ENCODE data around the gene NUP93.
"Not testable (repeated sequence)": the region's sequence is repeated elsewhere in the genome, so short reads cannot be mapped to it uniquely, and the experiment has no call there.

The NUP93 gene

DNA sequence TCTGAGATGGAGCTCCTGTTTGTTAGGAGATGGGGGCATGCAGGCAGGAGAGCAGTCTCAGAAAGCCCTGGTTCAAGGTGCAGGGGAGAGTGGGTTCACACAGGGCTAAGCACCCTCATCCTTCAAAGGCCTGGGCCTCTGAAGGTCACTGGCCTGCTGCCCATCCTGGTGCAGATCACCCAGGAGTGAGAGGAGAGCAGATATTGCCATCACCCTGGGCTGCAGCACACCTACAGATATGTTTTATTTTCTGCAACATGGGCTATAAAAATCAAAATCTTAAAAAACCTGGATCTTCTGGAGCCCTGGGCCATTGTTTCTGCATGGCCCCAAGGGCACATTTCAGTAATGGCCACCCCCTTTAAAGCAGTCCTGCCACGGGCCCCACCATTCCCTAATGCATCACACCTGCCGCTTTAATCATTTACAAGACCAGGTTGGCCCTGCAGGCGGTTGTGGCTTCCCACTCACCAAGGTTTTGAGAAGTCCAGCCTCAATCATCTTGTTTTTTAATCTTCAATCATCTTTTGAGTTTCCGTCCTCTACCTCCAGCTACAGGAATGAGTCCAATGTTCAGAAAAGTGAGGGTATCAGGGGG, 20.4 kb upstream of the NUP93 start:
- no peak for DNase-seq (ENCODE audit: low read depth)

DNA sequence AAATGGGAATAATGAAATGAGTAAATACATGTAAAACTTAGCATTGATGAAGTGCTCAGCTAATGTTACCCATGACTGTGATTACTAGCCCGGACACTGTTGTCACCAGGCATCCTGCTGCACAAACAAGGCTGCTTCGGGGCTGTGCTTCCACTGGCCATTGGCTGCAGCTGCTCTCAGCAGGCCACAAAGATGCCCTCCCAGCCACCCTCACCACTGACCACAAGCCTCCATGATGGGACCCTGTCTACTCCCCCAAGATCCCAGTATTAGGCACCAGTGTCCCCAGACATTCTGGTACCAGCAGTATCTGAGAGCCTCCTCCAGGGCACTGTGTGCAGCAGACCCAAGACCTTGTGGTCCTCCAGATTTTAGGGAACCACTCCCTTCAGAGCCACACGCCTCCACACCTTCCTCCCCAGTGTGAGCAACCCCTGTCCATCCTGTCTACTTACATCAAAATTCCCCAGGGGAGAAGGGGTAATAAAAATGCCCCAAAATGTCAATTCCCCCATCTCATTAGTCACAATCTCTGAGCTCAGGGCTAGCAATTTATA, 19.7 kb upstream of the NUP93 start:
- DNase-seq (ENCODE audit: low read depth), result no peak

DNA sequence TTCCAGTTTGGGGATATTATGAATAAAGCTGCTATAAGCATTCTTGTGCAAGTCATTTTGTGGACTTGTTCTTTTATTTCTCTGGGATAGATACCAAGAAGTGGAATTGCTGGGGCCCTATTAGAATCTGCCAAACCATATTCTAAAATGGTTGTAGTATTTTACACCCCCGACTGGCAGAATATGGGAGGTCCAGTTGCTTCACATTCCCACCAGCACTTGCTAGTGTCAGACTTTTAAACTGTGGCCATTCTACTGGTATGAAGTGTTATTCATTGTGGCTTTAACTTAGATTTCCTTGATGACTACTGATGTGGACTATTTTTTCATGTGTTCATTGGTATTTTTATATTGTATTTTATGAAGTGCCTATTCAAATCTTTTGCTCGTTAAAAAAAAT, 18.1 kb upstream of the NUP93 start:
- no peak for DNase-seq (ENCODE audit: low read depth)

DNA sequence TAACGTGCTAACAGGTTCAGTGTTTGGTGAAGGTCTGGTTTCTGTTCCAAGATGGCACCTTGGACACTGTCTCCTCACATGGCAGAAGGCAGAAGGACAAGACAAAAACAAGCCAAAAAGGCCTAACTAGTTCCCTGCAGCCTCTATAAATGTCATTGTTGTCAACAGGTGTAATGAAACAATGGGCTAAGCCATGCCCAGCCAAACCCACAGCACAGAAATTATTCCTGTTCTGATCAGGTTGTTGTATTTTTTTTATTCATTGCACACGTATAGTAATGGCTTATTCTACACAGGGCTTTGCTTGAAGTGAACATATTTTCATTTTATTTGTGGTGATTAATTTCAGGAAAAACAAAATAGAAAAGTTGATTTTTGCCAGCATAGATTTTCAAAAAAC, 16.1 kb upstream of the NUP93 start:
- DNase-seq (ENCODE audit: low read depth), result no peak

DNA sequence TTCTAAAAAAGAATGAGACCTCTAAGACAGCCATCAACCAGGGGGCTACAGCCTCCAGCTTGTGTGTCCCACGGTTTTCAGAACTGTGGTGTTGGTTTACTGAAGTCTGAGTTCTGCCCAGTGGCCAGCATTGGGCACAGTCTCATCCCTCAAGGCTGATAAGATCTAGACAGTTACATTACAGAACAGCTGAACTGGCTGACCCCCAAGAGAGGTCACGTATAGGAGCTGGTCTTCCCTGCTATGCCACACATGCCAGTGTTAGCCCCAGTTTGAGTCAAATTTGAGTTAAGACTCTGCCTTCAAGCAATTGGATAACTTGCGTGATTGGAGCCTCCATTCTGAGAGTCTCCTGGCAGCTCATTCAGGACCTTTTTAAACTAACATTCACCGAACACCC, 14.8 kb upstream of the NUP93 start:
- no peak for DNase-seq (ENCODE audit: low read depth)

DNA sequence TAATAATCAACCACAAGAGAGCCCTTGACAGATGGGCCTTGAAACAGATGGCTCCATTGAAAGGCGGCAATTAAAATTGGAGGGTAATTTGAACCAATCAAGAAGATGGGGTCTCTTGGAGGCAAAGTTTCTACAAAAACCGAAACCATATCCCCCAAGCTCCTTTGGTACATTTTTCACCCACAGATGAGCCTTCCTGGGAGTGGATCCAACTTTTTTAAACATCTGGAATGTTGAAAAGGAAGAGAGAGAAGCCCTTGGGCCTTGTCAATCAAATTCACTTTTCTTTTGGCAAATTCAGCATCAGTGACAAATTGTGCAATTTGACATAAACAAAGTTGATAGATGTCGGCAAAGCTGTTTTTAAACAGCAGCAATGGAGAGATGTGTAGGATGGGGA, 13.2 kb upstream of the NUP93 start:
- no peak for DNase-seq (ENCODE audit: low read depth)

DNA sequence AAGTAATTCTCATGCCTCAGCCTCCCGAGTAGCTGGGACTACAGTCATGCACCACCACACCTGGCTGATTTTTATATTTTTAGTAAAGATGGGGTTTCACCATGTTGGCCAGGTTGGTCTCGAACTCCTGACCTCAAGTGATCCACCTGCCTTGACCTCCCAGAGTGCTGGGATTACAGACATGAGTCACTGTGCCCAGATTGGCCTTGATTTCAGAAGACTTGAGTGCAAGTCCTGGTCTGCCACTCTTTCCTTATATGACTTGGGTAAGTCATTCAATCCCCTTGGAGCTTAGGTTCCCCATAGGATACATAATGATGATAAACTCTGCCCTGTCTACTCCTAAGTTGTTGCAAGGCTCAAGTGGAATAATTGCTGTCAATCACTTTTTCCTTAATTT, 12.4 kb upstream of the NUP93 start:
- DNase-seq (ENCODE audit: low read depth), result not testable (repeated sequence)

DNA sequence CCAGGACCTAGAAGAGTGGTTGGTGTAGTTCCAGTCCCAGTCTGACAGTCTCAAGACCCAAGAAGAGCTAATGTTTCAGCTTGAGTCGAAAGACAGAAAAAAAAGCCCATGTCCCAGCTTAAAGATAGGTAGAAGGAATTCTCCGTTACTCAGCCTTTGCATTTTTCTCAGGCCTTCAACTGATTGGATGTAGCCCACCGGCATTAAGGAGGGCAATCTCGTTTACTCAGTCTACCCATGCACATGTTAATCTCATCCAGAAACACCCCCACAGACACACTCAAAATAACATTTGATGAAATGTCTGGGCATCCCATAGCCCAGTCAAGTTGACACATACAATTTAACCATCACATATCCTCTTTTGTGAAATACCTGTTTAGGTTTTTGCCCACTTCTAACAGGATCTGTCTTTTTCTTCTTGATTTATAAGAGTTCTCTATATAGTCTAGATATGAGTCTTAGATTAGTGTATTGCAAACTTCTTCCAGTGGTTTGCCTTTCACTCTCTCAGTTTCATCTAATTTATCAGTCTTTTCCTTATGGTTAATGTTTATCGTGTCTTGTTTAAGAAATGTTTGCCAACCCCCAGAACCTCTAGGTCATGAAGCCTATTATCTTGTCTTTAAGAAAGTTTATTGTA, 7.6 kb upstream of the NUP93 start:
- no peak for DNase-seq (ENCODE audit: low read depth)

DNA sequence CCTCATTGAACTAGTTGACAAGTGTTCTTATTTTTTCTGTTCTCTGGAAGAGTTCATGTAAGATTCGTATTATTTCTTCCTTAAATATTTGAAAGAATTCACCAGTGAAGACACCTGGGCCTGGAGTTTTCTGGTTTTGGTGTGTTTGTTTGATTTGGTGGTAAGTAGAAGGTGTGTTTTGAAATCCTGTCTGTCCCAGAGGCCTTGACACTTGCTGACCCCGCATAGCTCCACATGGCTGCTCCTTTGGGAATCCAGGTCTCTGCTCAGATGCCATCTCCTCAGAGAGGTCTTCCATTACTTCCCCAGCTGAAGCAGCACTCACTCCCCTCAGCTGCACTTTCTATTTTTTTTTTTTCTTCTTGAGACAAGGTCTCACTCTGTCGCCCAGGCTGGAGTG, 5.7 kb upstream of the NUP93 start:
- DNase-seq (ENCODE audit: low read depth), result no peak

DNA sequence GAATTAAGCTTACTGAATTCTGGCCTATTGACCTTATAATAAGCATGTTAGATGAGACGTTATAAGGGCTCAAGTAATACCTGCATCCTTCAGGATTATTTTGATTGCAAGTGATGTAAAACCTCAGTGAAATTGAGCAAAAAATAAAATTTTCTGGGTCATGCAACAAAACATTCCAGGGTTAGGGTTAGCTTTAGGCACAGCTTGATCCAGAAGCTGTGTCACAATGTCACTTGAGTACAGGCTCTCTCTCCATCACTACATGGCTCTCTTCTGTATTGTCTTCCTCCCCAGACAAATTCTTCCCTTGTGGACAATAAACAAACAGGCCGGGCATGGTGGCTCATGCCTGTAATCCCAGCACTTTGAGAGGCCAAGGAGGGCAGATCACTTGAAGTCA, 3.6 kb upstream of the NUP93 start:
- no peak for DNase-seq (ENCODE audit: low read depth)

DNA sequence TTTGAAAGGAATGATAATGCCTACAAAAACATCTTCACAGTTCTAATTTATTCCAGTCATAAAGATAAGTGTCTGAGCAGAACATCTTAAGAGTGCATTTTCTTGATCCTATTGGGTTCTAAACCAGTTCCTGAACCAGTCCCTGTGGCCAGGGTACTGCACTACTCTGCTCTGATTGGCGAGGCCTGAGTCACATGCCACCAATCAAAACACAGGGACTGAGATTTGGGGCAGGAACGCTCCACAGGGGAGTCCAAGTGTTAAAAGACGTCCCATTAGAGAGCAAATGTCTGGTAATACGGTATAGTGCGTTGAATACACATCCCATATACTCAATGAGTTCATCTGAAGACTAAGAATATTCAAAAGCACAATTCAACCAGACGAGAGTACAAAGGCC, 3.0 kb upstream of the NUP93 start:
- DNase-seq (ENCODE audit: low read depth), result no peak

DNA sequence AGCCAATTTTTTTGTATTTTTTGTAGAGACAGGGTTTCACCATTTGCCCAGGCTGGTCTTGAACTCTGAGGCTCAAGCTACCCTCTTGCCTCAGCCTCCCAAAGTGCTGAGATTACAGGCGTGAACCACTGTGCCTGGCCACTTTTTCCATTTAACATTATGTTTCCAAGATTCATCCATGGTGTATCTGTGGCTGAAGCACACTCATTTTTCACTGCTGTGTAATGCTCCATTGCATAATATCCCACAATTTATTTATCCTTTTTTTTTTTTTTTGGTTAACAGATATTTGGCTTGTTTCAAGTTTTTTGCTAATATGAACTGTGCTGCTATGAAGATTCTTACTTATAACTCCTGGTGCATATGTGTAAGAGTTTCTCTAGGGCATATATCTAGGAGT, 1.9 kb upstream of the NUP93 start:
- DNase-seq (ENCODE audit: low read depth), result no peak

DNA sequence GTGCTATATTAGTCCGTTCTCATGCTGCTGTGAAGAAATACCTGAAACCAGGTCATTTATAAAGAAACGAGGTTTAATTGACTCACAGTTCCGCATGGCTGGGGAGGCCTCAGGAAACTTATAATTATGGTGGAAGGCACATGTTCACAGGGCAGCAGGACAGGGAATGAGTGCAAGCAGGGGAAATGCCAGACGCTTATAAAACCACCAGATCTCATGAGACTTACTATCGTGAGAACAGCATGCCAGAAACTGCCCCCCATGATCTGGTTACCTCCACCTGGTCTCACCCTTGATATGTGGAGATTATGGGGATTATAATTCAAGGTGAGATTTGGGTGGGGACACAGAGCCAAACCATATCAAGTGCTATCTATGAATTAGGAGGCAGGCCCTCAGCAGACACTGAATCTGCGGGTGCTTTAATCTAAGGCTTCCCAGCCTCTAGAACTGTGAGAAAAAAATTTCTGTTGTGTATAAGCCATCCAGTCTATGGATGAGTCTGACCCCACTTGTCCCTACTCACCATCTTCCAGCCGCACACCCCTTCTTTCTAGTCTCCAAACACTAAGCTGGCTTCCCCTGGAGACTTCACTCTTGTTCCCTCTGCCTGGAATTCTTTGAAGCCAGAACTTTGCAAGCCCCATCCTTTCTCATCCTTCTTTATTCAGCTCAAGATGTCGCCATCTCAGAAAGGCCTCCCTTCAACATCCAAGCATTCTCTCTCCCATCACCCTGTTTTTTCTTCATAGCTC, 772 bp upstream of the NUP93 start:
- DNase-seq (ENCODE audit: low read depth), result peak; percentile 26

DNA sequence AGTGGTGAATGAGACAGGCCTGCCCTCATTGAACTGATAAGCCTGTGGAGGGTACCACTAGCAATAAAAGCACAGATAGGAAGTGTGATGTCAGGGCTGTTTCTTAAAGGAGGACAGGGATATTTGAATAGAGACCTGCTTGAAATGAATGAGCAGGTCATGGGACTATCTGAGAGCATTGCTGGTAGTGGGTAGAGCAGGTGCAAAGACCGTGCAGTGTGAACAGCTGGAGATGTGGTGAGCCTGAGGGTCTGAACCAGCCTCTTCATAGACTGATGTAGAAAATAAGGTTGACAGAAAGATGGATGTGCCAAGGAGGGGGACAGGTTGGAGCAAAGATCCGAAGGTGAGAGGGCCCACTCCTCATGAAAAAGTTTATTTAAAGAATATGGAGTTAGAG, 2.4 kb downstream of the NUP93 start:
- DNase-seq (ENCODE audit: low read depth), result no peak

DNA sequence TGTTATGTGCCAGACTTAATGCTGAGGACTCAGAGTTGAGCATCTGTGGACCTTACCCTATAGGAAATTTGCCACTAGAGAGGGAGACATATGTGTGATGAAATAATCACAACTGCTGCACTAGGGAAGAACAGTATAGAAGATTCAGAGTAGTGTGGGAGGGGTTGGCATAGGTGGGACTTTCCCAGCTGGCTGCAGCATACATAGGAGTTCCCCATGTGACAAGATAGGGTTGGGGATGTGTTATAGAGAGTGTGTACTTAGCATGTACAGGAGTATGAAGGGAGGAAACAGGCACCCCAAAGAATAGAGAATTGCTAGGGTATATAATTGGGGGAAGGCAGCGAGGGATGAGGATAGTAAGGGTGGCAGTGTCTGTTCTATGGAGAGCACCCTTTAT, 2.9 kb downstream of the NUP93 start:
- DNase-seq (ENCODE audit: low read depth), result no peak

DNA sequence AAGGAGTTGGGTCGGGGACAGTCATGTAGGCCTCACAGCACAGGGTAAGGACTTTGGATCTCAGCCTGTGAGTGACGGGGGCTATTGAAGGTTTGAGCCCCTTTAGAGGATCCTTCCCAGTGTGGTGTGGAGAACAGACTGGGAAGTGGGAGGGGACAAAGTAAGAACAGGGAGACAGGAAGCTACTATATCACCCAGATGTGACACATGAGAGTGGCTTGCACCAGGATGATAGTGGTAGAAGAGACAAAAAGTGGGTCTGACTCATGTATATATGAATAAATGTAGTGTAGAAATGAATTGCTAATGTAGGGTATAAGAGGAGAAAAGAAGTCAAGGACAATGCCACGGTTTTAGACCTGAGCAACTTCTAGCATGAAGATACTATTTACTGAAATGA, 4.5 kb downstream of the NUP93 start:
- DNase-seq (ENCODE audit: low read depth), result no peak

DNA sequence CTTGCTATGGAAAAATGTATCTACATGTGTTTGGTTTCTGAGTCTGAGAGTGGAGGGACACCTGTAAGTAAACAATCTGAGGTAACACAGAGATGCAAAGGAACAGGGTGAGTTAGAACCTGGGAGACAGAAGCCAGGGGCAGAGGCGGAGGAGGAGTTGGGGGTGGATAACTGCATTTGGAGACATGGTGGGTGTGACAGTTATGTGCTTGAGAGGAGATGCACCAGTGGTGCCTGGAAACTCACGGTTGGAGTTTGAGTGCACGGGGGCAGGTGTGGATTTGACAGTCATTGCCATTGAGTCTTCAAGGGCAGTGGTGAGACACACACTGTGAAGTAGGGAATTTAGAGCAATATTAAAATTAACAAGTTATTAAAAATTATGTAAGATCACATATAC, 6.5 kb downstream of the NUP93 start:
- DNase-seq (ENCODE audit: low read depth), result no peak

DNA sequence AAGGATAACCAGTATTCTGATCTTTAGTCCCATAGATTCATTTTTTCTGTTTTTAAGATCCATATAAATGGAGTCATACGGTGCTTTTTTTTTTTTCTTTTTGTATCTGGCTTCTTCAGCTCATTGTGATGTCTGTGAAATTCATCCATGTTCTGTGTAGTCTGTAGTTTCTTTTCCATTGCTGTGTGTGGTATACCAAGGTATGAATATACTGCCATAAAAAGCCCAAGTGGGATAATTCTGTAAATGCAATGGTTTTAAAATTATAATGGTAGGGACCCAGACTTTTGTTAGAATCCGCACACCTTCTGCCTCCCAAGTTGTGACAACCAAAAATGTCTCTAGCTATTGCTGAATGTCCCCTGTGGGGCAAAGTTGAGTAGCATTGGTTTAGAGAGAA, 7.6 kb downstream of the NUP93 start:
- DNase-seq (ENCODE audit: low read depth), result no peak

DNA sequence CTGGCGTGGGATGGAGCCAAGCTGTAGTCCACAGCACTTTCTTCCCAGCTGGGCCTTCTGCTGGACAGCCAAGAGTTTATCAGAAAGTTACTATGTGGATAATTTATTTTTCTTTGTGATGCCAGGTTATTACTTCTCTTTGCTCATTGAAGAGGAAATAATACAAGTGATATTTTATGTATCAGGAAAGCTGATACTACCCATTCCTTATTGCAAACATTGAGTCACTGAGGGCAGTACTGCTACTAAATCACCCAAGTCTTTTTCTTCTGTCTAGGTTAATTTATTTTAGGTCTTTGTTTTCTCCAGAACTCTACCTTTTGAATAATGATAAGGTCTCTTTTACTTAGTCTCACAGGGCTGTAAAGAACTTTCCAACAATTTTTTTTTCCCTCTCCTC, 8.3 kb downstream of the NUP93 start:
- DNase-seq (ENCODE audit: low read depth), result no peak

DNA sequence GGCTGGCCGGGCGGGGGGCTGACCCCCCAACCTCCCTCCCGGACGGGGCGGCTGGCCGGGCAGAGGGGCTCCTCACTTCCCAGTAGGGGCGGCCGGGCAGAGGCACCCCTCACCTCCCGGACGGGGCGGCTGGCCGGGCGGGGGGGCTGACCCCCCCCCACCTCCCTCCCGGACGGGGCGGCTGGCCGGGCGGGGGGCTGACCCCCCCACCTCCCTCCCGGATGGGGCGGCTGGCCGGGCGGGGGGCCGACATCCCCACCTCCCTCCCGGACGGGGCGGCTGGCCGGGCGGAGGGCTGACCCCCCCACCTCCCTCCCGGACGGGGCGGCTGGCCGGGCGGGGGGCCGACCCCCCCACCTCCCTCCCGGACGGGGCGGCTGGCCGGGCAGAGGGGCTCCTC, 9.4 kb downstream of the NUP93 start:
- DNase-seq (ENCODE audit: low read depth), result not testable (repeated sequence)

DNA sequence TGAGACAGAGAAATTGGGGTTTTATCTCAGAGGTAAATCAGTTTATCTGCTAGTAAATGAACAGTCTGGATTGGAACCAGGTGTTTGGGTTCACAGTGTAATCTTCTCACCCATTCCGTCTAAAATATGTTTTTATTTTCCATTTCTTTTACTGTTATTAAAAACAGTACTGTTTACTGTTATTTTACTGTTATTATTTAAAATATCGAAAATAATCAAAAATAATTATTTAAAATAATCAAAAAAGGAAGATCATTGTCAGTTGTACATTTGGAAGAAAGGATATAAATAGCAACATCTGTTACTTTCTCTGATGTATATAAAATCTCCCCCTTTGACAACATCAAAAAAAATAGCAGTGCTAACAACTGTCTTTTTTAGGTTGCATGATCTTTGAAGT, 11.5 kb downstream of the NUP93 start:
- no peak for DNase-seq (ENCODE audit: low read depth)

DNA sequence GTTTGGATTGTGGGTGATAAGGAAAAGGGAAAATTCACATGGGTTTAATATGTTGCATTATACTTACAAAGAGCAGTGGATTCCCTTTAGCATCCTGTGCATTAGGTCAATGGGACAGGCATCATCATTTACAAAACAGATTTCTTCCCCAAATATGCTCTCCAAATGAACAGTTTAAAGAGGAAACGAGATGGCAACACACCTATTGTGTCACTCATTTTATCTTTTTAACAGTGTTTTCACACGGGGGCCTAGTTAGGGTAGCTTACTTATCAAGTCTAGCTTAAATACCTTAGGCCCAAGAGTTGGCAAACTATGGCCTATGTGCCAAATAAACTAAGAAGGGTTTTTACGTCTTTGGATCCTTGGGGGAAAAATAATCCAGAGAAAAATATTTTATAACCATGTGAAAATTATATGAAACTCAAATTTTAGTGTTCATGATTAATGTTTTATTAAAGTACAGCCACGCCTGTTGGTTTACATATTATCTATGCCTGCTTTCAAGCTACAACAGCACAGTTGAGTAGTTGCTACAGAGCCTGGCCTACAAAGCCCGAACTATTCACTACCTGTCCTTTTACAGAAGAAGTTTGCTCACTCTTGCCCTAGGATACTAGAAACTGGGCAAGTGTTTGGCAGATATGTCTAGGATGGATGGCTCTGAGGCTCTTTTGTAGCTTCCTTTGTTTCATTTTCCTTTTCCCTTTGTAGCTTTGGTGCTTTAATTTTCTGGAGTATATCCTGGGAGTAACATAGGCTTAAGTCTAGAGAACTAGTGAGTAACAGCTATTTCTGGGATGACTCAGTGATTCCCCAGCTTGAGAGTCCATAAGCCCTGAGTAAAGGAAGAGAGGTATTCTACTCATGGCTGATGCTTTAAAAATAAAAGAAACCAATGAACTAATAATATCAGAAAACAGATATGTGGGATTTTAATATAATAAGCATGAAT, 12.4 kb downstream of the NUP93 start:
- DNase-seq (ENCODE audit: low read depth), result peak; percentile 90
